Measurements from ENCODE around the gene HPSE.
A peak's percentile ranks its signal among the peaks of the same experiment; 100 is the strongest.

The HPSE gene

DNA sequence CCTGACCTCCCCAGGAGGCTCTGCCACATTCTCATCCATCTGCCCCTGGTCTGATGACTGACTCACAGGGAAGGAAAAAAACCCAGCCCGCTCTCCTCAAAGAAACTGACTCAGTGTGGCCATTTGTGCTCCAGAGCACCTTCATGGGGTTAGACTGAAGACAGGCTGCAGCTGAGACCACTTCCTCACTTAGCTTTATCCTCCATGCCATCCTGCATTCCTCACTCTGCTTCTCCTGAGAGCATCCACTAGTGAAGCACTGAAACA, 35.9 kb upstream of the HPSE start:
- no peak for DNase-seq (ENCODE audit: low read depth)
- TF ChIP-seq, protein P1, sequence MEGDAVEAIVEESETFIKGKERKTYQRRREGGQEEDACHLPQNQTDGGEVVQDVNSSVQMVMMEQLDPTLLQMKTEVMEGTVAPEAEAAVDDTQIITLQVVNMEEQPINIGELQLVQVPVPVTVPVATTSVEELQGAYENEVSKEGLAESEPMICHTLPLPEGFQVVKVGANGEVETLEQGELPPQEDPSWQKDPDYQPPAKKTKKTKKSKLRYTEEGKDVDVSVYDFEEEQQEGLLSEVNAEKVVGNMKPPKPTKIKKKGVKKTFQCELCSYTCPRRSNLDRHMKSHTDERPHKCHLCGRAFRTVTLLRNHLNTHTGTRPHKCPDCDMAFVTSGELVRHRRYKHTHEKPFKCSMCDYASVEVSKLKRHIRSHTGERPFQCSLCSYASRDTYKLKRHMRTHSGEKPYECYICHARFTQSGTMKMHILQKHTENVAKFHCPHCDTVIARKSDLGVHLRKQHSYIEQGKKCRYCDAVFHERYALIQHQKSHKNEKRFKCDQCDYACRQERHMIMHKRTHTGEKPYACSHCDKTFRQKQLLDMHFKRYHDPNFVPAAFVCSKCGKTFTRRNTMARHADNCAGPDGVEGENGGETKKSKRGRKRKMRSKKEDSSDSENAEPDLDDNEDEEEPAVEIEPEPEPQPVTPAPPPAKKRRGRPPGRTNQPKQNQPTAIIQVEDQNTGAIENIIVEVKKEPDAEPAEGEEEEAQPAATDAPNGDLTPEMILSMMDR (IDR thresholded peaks at IDR 0.05; ENCODE audit: low read depth, low read length, missing control alignments) = no peak
- H3K4me3 ChIP-seq (ENCODE audit: low read depth, low read length) = no peak overlapping the region

- no peak for DNase-seq (ENCODE audit: low read depth)
- H3K4me3 ChIP-seq (ENCODE audit: low read depth, low read length) = no peak overlapping the region
- TF ChIP-seq, protein P1 (IDR thresholded peaks at IDR 0.05; ENCODE audit: low read depth, low read length, missing control alignments) = no peak
These were observed 35.4 kb upstream of the HPSE start for GRCh38 chr4:83369831-83370639.

- no peak overlapping the region for H3K4me3 ChIP-seq (ENCODE audit: low read depth, low read length)
- TF ChIP-seq, protein P1 (IDR thresholded peaks at IDR 0.05; ENCODE audit: low read depth, low read length, missing control alignments) = no peak
- DNase-seq (ENCODE audit: low read depth) = no peak
These were observed 29.7 kb upstream of the HPSE start for GRCh38 chr4:83364312-83364711.

- DNase-seq (ENCODE audit: low read depth) = no peak
- H3K4me3 ChIP-seq (ENCODE audit: low read depth, low read length) = no peak overlapping the region
These were observed 28.1 kb upstream of the HPSE start for GRCh38 chr4:83362492-83363329.

GRCh38 chr4:83361416-83362103, 26.9 kb upstream of the HPSE start:
- TF ChIP-seq, protein P1 (IDR thresholded peaks at IDR 0.05; ENCODE audit: low read depth, low read length, missing control alignments) = no peak
- no peak overlapping the region for H3K4me3 ChIP-seq (ENCODE audit: low read depth, low read length)
- DNase-seq (ENCODE audit: low read depth) = no peak

More at GRCh38 chr4:83362492-83363329, 28.1 kb upstream of the HPSE start:
- TF ChIP-seq, protein P1 (IDR thresholded peaks at IDR 0.05; ENCODE audit: low read depth, low read length, missing control alignments) = peak; percentile 38

- DNase-seq (ENCODE audit: low read depth) = no peak
- no peak overlapping the region for H3K4me3 ChIP-seq (ENCODE audit: low read depth, low read length)
- TF ChIP-seq, protein P1 (IDR thresholded peaks at IDR 0.05; ENCODE audit: low read depth, low read length, missing control alignments) = no peak
These were observed 25.4 kb upstream of the HPSE start for GRCh38 chr4:83360018-83360417.
